GM19238 (cell line): ENCODE measurements around the gene TMTC3.

Source experiments
- DNase-seq: peaks from one replicate; pipeline ENCODE4 v3.0.0; 2011; ENCODE audit warnings: low spot score; ENCODE audit not compliant: insufficient read length

TMTC3 gene

GRCh38 chr12:88223519-88223918 is 81.4 kb downstream of the TMTC3 start:
- DNase-seq, result no peak

- DNase-seq, result no peak
These were observed 83.7 kb downstream of the TMTC3 start for GRCh38 chr12:88225776-88226175.

DNA sequence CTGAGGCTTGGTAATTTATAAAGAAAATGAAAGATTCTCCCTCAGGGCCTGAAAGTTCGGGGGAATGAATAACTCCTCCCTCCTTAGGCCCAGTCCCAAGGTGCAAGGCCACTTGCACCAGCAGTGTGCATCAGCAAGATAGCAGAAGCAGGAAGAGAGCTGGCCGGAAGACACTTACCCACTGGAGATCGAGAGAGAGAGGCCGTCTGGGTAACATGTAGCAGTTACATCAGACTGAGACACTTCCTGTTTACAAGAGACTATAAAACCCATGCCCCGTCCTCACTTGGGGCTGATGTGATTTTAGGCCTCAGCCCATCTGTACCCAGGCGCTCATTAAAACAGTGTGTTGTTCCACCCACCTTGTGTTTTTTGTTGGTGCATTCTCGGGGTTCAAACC is 85.2 kb downstream of the TMTC3 start:
- no peak for DNase-seq

GRCh38 chr12:88227871-88228270 is 85.8 kb downstream of the TMTC3 start:
- no peak for DNase-seq

GRCh38 chr12:88228720-88229119 is 86.6 kb downstream of the TMTC3 start:
- DNase-seq, result no peak

- no peak for DNase-seq
These were observed 88.2 kb downstream of the TMTC3 start for GRCh38 chr12:88230271-88230670.

GRCh38 chr12:88235183-88235833 is 93.2 kb downstream of the TMTC3 start:
- no peak for DNase-seq

DNA sequence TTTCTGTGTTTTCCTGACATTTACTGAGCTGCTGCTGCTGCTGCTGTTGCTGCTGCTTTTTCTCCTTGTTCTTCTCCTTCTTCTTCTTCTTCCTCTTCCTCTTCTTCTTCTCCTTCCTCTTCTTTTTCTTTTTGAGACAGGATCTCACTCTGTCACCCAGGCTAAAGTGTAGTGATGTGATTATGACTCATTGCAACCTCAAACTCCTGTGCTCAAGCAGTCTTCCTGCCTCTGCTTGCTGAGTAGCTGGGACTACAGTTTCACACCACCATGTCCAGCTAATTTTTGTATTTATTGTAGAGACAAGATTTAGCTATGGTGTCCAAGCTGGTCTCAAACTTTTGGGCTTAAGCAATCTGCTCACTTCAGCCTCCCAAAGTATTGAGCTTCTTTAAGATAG is 95.8 kb downstream of the TMTC3 start:
- DNase-seq, result no peak

- DNase-seq, result no peak
These were observed 96.3 kb downstream of the TMTC3 start for GRCh38 chr12:88238406-88238805.

- no peak for DNase-seq
These were observed 99.9 kb downstream of the TMTC3 start for GRCh38 chr12:88241862-88242570.

- no peak for DNase-seq
These were observed 100.4 kb downstream of the TMTC3 start for GRCh38 chr12:88242571-88242925.

DNA sequence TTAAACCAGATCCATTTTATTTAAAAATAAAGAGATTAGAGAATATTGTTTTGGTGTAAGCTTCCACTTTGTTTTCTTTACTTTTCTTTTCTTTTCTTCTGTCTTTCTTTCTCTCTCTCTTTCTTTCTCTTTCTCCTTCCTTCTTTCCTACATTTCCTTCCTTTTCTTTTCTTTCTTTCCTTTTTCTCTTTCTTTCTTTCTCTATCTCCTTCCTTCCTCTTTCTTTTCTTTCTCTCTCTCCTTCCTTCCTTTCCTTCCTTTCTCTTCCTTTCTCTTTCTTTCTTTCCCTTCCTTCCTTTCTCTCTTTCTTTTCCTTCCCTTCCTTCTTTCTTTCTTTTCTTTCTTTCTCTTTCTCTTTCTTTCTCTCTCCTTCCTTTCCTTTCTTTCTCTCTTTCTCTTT is 100.8 kb downstream of the TMTC3 start:
- no peak for DNase-seq

- DNase-seq, result no peak
These were observed 101.9 kb downstream of the TMTC3 start for GRCh38 chr12:88243982-88244381.

DNA sequence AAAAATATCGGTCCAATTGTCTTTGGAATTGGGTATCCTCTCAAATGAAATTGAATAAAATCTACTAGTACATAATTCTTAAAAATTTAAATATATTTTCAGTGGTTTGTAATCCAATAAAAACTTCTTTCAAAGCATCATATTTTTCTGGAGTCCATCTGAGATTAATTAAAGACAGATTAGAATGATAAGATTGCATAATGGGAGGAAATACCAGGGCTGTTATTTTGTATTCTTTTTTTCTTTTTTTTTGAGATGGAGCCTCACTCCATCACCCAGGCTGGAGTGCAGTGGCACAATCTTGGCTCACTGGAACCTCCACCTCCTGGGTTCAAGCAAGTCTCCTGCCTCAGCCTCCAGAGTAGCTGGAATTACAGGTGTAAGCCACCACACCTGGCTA is 103.8 kb downstream of the TMTC3 start:
- no peak for DNase-seq

DNA sequence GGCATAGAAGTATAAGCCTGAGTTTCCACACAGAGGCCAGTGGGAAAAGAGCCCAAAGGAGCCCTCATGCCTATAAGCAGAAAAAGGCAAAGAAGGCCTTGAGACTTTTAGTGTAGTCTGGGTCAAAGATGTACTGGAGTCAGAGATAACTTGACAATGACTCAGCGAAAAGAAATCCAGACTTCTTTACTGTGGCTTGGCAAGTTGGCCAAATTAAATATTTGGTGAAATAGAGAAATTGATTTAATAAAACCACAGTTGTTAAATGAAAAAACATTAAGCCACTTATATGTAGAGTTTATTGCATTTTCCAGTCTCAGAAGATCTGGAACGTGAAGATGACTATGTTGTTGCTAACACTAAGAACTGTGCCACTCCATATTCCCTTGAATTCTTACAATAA is 105.1 kb downstream of the TMTC3 start:
- no peak for DNase-seq

DNA sequence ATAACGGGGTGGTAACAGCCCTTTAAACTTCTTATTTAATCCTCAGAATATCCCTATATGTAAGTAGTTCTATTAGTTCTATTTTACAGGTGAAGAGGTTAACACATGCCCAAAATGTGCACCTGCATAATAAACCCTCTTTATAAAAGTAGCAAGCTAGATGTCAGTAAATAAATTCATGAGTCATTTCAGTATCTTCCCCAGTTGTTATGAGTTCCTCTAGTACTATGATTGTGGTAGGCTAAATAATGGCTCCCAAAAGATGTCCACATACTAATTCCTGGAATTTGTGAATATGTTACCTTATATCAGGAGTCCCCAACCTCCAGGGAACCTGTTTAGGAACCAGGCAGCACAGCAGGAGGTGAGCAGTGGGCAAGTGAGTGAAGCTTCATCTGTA is 106.5 kb downstream of the TMTC3 start:
- DNase-seq, result no peak
